AG08395 (cell line): ENCODE data around the gene SLC6A9.
A peak's percentile ranks its signal among the peaks of the same experiment; 100 is the strongest.

Experiments used
- DNase-seq: peaks from one replicate; pipeline ENCODE4 v3.0.0; 2012; ENCODE audit warnings: mixed read lengths, low spot score

SLC6A9 gene

DNA sequence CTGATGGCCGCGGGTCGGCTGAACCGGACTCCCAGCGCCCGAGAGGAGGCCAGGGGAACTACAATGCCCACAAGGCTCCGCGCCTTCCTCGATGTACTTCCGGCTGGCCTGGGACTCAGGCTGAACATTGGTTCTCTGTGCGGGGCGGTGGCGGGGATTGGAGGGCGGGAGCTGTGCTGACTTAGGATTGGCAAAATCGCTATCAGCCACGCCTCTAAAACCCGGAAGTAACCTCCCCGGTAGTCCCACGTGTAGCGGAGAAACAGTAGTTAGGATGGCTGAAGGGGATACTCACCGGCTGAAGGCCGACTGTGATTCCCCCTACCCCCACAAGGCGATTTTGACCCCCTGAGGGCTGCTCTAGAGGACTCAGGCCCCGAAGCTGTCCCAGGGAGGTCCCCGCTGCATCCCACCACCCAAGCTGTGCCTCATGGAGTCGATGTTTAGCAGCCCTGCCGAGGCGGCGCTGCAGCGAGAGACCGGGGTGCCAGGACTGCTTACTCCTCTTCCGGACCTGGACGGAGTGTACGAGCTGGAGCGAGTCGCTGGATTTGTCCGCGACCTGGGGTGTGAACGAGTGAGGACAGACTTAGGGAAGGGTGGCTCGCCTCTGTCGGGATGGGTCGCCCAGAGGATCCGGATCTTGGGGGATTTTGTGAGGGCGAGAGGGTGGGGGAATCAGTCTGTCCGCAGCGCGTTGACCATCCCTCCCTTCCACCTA lies 61.4 kb downstream of the SLC6A9 start, which contains the start of gene DPH2:
Gene DPH2, plus strand, starts transcription at position 265 of the 721 bp plus-strand sequence. Its CDS starts 166 bp downstream, at position 431.
- peak; percentile 99 for DNase-seq

DNA sequence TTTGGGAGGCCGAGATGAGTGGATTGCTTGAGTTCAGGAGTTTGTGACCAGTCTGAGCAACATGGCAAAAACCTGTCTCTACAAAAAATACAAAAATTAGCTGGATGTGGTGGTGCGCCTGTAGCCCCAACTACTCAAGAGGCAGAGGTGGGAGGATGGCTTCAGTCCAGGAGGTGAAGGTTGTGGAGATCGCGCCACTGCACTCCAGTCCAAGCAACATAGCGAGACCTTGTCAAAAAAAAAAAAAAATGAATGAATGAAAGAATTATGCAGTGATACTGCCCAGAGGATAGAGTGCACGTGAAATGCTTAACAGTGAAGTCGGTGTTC lies 61.9 kb downstream of the SLC6A9 start:
- DNase-seq: no peak

- peak; percentile 37 for DNase-seq
Observed at GRCh38 chr1:43968348-43968948, 62.8 kb downstream of the SLC6A9 start.

- no peak for DNase-seq
Observed at GRCh38 chr1:43965316-43965715, 65.9 kb downstream of the SLC6A9 start.

GRCh38 chr1:43963890-43964289 lies 67.4 kb downstream of the SLC6A9 start:
- DNase-seq: no peak

- no peak for DNase-seq
Observed at GRCh38 chr1:43963006-43963405, 68.3 kb downstream of the SLC6A9 start.

- no peak for DNase-seq
Observed at GRCh38 chr1:43962324-43962723, 68.9 kb downstream of the SLC6A9 start.

DNA sequence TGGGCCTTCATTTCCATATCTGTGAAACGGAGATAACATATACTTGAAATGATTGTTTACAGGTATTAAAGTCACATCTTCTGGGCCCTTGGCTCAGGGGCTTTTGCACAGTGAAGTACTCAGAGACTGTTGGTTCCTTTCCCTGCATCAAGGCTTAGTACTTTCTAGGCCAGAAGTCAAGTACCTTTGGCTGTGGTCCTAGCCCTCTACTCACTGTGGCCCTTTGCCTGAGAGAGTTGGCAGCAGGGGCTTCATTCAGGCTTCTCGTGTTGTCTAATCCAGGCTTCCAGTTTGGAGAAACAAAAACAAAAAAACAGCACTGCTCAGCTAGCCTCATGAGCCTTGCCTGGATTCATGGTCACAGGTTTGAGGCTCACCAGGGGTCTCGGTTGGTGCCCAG lies 69.6 kb downstream of the SLC6A9 start:
- no peak for DNase-seq

DNA sequence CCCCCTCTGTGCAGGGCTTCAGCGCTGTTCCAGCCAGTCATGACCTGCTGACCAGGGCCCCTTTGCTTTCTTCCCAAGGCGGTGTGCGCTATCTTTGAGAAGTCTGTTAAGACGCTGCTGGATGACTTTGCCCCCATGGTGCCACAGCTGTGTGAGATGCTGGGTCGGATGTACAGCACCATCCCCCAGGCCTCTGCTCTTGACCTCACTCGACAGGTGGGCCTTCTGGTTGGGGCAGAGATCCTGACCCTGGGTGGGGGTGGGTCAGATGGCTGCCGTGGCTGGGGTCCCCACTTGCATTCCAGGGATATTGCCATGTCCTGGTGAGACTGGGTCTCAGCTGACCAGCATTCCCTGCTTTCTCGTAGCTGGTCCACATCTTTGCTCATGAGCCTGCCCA lies 70.5 kb downstream of the SLC6A9 start:
- no peak for DNase-seq

- no peak for DNase-seq
Observed at GRCh38 chr1:43958351-43959255, 72.7 kb downstream of the SLC6A9 start.

- no peak for DNase-seq
Observed at GRCh38 chr1:43957407-43958040, 73.7 kb downstream of the SLC6A9 start.

DNA sequence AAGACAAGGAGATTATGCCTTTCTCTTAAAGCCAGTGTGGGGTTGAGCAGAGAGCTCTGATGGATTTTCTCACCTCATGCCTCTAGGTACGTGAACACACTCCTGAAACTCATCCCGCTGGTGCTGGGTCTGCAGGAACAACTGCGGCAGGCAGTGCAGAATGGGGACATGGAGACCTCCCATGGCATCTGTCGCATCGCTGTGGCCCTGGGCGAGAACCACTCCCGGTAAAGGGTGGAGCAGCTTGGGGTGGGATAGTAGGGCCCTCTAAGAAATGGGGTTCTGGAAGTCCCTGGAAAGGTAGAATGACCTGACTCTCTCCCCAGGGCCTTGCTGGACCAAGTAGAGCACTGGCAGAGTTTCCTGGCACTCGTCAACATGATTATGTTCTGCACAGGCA lies 75.0 kb downstream of the SLC6A9 start:
- DNase-seq: no peak

DNA sequence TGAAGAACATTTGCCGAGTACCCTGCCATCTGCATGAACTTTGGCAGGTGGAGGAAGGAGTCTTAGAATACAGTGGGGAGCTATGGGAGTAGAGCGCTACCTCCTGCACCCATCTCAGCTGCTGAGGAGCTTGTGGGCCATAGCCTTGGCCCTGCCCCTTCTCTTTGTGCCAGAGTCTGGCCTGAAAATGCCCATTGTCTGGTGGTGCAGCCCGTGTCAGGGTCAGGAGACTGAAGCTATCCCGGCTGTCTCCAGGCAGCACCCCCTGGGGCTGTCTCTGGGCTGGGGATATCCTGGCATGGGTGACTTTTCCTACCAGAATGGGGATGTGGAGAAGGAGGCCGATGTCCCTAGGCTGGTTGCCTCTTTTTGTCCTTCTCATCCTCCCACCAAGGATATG lies 77.2 kb downstream of the SLC6A9 start:
- DNase-seq: no peak

- DNase-seq: no peak
Observed at GRCh38 chr1:43953361-43953760, 77.9 kb downstream of the SLC6A9 start.

DNA sequence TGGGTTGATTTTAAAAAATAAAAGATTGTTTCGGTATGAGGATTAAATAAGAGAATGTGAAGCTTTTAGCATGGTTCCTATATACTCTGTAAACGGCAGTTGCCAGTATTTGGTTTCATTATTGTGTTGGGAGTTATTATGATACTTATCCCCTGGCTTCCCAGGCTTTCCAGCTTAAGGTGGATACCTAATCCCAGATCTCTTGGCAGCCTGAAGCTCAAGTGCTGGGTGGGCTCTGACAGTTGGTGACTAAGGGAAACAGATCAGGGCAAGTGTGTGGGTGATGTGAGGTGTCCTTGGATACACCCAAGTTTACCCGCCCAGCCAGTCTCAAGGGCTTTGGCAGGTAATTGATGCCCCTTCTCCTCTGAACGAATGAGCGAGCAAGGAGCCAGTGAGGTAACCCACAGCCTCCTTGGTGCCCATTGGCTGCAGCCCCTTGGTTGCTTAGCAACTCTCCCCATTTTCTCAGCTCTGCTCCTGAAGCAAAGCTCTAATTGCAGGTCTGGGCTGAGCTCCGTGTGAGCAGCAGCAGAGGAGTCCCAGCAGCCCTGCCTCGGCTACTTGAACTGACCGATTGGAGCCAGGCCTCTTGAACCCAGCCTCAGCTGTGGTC lies 78.4 kb downstream of the SLC6A9 start:
- DNase-seq: no peak

- DNase-seq: no peak
Observed at GRCh38 chr1:43951021-43951985, 80.0 kb downstream of the SLC6A9 start.

- DNase-seq: no peak
Observed at GRCh38 chr1:43949678-43950077, 81.6 kb downstream of the SLC6A9 start.

GRCh38 chr1:43947874-43948437 lies 83.3 kb downstream of the SLC6A9 start:
- DNase-seq: no peak

- DNase-seq: no peak
Observed at GRCh38 chr1:43947061-43947873, 84.0 kb downstream of the SLC6A9 start.
